A549 (cell line): ENCODE data around the gene ITGAV.

Source experiments
- BHLHE40 ChIP-seq: IDR thresholded peaks from 2 replicates; pipeline ENCODE4 v1.6.1; 2012; ENCODE audit warnings: low read depth, low read length, inconsistent platforms
- CBX2 ChIP-seq: fragments of 200-600 bp; sonication (generic); IDR thresholded peaks from 2 replicates; pipeline ENCODE4 v1.6.1; 2016; ENCODE audit warnings: low read depth, mild to moderate bottlenecking, borderline replicate concordance
- CTCF ChIP-seq: fragments of >200 bp; sonication (Bioruptor Twin); formaldehyde crosslinking; IDR thresholded peaks from 3 replicates; pipeline ENCODE4 v1.5.1; 2016
- E2F6 ChIP-seq: IDR thresholded peaks from 2 replicates; pipeline ENCODE4 v1.6.1; 2012; ENCODE audit warnings: low read depth, borderline replicate concordance
- FOSL2 ChIP-seq, 2 experiments: fragments of 450-650 bp in 1 of 2; fragments of >200 bp in 1 of 2; sonication (Bioruptor Twin) in 1 of 2; formaldehyde crosslinking; IDR thresholded peaks; 2 replicates each; pipeline versions ENCODE4 v1.5.0 to v1.6.1; 2016 to 2020; ENCODE audit warnings: mild to moderate bottlenecking in 1 of 2, moderate library complexity in 1 of 2
- HDAC2 ChIP-seq: fragments of 200-600 bp; sonication (generic); IDR thresholded peaks from 2 replicates; pipeline ENCODE4 v1.6.1; 2016
- JUNB ChIP-seq: fragments of >200 bp; sonication (Bioruptor Twin); formaldehyde crosslinking; IDR thresholded peaks from 2 replicates; pipeline ENCODE4 v1.6.1; 2016
- MAFK ChIP-seq: fragments of 450-650 bp; IDR thresholded peaks from 2 replicates; pipeline ENCODE4 v1.6.1; 2014; ENCODE audit not compliant: partially characterized antibody
- PHF8 ChIP-seq: fragments of 200-600 bp; sonication (generic); IDR thresholded peaks from 2 replicates; pipeline ENCODE4 v1.6.1; 2016; ENCODE audit warnings: low read depth, mild to moderate bottlenecking, antibody characterized with exemption, moderate library complexity, borderline replicate concordance
- POLR2A ChIP-seq: IDR thresholded peaks from 2 replicates; pipeline ENCODE4 v1.6.1; 2012; ENCODE audit warnings: mild to moderate bottlenecking, low read length
- USF2 ChIP-seq: fragments of 450-650 bp; IDR thresholded peaks from 2 replicates; pipeline ENCODE4 v1.6.1; 2014; ENCODE audit warnings: antibody characterized with exemption

GRCh38 chr2:186575856-186576255, 14.0 kb upstream of the ITGAV start:
- TF ChIP-seq CTCF (no peak), PHF8 (no peak), E2F6 (no peak), USF2 (no peak), MAFK (no peak), JUNB (no peak), BHLHE40 (no peak), HDAC2 (no peak), POLR2A (no peak), FOSL2 (IDR thresholded peaks at IDR 0.05) (no peak), FOSL2 (CRISPR knock-in tag; IDR thresholded peaks at IDR 0.05) (no peak), CBX2 (no peak)
